GM21576 (cell line): ENCODE data around the gene MED15.

Source experiments
- ATAC-seq: cut with Tn5 transposase; IDR thresholded peaks from one replicate; pipeline ENCODE4 v1.9.1; 2021; ENCODE audit warnings: mild to moderate bottlenecking, moderate library complexity; ENCODE audit not compliant: unreplicated experiment

The MED15 gene

DNA sequence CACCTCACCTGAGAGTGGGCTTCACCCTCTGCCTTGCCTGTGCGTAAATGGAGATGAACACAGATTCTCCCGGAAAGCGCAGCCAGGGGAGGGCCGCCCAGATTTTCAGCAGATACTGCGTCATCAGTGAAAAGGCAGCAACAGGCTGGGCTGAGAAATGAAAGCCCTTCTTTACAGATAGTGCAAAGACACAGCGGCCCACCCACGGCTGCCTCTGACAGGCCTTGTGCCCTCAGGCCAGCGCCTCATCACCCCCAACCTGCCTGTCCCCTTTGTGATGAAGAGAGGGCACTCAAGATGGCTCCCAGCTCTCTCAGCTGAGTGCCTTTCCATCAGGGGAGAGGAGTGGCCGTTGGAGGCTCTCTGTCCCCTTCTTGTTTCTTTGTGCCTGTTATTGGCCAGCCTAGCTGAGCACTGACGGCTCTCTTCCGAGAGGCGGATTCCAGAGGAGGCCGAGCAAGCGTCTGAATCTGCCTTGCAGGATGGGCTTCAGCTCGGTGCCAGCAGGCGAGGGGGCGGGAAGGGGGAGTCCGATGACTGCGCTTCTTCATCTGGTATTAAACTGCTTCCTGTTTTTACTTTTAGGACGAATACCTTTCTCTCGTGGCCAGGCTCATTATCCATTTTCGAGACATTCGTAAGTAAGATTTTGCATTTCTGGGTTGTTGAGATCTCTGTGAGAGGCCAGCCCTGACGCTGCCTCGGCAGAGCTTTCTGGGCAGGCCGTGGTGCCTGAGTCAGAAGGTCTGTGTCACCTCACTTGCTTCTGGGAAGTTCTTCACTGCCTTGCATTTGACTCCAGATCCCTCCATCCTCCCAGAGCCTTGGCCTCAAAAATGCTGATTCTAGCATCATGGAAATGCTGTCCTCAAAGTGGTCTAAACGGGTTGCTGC lies 43.7 kb downstream of the MED15 start:
- no peak for ATAC-seq

GRCh38 chr22:20551805-20552442 lies 44.5 kb downstream of the MED15 start:
- ATAC-seq, result no peak

- ATAC-seq, result no peak
Measured at GRCh38 chr22:20552443-20553401, 45.3 kb downstream of the MED15 start.

DNA sequence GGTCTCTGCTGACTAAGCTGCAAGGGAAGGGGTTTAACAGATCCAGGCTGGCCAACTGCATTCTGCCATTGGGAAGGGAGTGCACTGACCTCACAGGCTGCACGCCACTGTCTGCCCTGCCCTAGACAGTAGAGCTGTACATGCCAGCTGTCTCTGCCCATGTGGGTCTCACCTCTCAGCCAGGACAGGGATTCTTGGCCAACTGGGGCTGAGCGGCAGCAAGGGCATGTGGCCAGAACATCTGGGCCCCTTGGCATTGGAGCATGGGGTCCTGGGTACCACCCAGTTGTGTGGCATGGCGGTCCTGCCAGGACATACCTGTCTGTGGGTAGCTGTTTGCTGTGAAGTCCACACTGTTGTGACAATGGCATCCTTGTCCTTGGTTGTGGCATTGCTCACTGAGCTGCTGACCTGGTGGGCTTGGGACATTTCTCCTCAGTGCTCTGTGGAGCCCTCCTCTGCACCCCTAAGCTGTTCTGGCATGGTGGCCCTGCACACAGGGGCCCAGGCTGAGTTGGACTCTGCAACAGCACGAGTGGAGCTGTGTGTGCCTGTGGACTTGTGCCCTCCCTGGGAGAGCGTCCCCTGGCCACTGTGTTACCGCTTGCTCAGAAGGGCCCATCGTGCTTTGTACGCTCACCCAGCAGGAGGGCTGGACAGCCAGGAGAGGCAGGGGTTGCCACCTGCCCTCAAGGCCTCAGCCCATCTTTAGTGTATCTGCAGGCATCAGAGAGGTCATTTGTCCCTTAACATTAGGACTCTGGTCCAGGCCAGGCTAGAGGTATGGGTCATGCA lies 46.7 kb downstream of the MED15 start:
- ATAC-seq, result no peak

- ATAC-seq, result no peak
Measured at GRCh38 chr22:20554824-20555223, 47.4 kb downstream of the MED15 start.

DNA sequence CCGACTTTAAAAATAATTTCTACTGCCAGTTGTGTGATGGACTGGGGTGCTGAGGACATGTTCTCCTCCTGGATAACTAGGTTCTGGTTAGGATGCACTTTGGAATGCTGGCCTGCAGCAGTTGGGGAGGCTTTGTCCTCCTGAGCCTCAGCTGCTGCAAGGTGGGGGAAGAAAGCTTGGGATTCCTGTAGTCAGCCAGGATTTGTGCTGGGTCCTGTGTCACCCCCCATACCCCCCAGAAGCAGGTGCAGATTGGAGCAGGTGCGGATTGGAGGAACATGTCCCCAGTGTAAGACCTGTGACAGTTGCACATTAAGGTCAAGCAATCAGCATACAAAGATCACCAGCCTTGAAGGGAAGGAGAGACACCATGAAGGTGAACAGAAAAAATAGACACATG lies 51.1 kb downstream of the MED15 start:
- no peak for ATAC-seq

DNA sequence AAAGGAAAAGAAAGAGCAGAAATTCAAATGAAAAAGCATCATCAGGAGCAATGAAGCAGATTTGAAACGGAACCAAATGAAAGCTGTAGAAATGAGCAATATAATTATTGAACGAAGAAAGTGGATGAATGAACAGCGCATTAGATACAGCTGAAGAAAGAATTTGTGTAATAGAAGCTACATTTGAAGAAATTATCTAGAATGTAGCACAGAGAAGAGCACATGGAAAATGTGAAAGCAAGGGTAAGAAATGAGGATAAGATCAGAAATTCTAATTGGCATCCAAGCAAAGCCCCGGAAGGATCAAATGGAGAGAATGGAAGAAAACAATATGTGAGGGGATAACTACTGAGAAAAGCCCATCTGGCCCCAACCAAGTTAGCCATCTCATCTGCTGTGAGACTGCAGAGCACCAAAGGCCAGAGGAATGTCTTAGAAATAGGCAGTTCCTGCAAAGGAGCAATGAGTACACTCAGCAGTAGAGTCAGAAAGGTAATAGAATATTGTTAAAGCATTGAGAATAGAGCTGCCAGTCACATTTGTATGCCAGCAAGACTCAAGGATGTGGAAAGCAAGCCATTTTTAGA lies 51.9 kb downstream of the MED15 start:
- no peak for ATAC-seq

DNA sequence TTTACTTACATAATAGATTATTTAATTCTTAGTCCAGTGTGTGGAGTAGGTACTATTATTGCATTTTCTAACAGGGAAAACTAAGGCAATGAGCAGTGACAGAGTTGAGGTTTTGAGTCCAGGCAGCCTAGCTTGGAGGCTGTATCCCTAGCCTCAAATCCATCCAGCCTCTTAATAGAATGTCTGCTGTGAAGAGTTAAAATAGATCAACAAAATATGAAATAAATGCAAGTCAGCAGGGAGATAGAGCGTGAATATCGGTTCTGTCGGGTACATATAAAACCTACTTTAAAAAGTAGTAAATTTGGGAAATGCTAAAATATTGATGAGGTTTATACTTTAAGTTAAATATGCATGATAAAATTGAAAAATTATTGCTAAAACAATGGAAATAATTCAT lies 53.3 kb downstream of the MED15 start:
- no peak for ATAC-seq

DNA sequence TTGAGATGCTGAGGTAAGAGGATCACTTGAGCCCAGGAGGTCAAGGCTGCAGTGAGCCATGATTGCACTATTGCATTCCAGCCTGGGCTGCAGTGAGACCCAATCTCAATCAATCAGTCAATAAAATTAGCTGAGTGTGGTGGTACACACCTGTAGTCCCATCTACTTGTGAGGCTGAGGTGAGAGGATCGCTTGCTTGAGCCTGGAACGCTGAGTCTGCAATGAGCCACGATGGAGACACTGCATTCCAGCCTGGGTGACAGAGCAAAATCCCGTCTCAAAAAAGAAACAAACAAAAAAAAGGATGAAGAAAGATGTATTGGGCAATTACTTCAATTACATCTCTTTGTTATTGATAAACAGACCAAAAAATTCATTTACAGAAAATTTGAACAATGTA lies 54.5 kb downstream of the MED15 start:
- ATAC-seq, result no peak

DNA sequence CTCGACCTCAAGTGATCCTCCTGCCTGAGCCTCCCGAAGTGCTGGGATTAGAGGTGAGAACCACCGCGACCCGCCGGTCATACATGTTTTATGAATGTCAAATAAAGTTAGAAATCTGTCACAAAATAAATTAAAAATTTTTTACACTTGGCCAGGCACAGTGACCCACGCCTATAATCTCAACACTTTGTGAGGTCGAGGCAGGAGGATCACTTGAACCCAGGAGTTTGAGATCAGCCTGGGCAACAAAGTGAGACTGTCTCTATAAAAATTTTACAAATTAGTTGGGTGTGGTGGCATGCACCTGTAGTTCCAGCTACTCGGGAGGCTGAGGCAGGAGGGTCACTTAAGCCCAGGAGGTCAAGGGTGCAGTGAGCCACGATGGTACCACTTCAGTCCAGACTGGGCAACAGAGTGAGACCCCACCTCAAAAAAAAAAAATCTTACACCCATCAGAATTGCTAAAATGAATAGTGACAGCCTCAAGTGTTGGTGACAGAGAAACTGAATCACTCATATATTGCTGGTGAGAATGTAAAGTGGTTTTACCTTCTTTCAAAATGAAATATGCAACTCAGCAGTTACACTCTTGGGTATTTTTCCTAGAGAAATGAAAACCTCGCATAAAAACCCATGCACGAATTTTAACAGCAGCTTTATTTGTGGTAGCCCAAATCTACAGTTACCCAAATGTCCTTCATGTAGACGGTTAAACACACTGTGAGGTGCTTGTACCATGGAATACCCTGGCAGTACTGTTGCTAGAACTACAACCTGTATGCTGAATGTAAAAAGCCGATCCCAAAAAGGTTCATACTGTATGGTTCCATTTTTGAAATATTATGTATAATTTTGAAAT lies 55.4 kb downstream of the MED15 start:
- ATAC-seq, result no peak

- no peak for ATAC-seq
Measured at GRCh38 chr22:20563466-20563906, 56.1 kb downstream of the MED15 start.

GRCh38 chr22:20563941-20564371 lies 56.5 kb downstream of the MED15 start:
- no peak for ATAC-seq

DNA sequence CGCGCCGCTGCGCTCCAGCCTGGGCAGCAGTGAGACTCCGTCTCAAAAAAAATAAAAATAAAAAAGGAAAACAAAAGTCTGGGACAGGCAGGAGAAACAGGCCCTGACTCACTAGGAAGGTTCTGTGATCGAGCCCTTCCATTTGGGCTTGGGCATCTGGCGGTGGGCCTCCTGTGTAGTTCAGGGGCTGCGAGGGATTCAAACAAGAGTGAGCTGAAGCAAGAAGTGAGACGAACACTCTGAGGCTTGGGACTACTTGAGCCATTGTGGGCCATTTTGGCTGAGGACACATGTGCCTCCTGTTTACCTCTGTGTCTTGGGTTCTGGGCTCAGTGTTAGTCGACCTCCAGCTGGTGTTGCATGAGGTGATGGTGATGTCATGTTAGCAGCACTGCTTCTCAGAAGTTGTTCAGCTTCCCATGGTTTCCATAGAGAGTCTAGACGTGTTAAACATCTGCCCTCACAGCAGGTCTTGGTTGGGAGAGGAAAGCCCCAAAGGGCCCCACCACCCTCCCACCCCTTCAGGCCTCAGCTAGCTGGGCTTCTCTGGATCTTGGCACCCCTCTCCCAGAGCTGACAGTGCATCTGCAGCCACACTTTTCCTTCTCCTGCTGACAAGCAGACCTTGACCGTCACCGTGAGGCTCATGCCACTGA lies 57.8 kb downstream of the MED15 start:
- ATAC-seq, result no peak

GRCh38 chr22:20565761-20566160 lies 58.4 kb downstream of the MED15 start:
- ATAC-seq, result no peak

DNA sequence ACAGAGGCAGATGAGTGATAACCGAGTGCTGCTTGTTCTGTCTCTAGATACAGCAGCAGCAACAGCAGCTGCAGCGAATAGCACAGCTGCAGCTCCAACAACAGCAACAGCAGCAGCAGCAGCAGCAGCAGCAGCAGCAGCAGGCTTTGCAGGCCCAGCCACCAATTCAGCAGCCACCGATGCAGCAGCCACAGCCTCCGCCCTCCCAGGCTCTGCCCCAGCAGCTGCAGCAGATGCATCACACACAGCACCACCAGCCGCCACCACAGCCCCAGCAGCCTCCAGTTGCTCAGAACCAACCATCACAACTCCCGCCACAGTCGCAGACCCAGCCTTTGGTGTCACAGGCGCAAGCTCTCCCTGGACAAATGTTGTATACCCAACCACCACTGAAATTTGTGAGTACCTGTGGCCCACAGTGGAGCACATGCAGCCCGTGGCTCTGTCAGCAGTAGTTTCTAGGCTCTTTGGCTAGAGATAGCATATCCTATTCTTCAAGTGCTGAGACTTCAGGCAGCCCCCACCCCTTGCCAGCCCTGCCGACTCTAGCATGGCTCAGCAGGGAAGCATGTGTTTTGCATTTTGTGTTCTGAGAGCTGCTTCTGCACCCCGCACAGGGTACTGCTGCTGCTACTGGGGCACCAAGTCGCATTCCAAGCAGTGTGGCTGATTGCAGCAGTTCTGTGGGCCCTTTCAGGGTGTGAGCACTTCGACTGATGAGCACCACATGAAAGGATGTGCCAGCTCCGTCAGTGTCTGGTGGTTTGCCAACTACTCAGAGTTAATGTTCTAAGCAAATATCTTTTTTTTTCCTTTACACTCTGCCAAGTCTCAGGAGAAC lies 59.2 kb downstream of the MED15 start:
- no peak for ATAC-seq

GRCh38 chr22:20567371-20567847 lies 60.0 kb downstream of the MED15 start:
- ATAC-seq, result no peak

GRCh38 chr22:20567993-20568417 lies 60.6 kb downstream of the MED15 start:
- ATAC-seq, result no peak
